GM19397 (cell line): ENCODE measurements around the gene HNRNPA0.

Source experiments
- ATAC-seq: cut with Tn5 transposase; IDR thresholded peaks from one replicate; pipeline ENCODE4 v1.9.1; 2021; ENCODE audit warnings: mild to moderate bottlenecking, moderate library complexity; ENCODE audit not compliant: unreplicated experiment

The HNRNPA0 gene

GRCh38 chr5:137728048-137728447 lies 26.1 kb downstream of the HNRNPA0 start:
- ATAC-seq = no peak

DNA sequence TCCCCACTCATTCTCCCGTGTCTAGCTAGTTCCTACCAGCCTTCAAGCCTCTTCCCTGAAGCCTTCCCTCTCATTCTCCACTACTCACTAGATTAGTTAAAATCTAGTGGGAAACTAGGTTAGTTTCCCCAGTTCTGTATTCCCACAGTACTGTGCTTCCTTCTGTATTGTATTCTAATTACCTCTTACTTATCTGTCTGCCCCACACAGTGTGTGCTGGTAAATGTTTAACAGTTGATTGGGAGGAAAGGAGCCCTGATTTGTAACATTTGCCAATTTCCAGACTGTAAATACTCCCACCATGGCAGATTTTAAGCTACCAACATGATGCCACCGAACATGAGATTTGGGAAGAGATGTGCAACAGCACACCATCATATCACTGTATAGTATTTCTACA lies 26.5 kb downstream of the HNRNPA0 start:
- no peak for ATAC-seq

- no peak for ATAC-seq
These were observed 29.9 kb downstream of the HNRNPA0 start for GRCh38 chr5:137724251-137724650.

GRCh38 chr5:137718611-137719010 lies 35.6 kb downstream of the HNRNPA0 start:
- ATAC-seq = no peak

DNA sequence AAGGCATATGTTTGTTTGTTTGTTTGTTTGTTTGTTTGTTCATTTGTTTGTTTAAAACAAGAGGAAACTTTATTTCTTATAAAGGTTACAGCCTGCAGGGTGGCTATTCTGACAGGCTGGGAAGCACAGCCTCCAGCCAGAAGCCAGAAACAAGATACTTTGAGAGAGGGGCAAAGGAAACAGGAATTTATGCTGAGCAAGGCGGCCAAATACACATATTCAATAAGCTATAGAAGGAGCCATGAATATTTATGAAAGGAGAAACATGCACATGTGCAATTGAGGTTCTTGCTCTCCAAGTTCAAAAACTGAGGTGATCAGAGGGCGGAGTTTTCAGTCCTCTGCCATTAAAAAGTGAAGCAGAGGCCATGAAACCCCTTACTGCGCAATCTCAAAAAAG lies 37.8 kb downstream of the HNRNPA0 start:
- no peak for ATAC-seq

- ATAC-seq = no peak
These were observed 38.7 kb downstream of the HNRNPA0 start for GRCh38 chr5:137715456-137715855.

DNA sequence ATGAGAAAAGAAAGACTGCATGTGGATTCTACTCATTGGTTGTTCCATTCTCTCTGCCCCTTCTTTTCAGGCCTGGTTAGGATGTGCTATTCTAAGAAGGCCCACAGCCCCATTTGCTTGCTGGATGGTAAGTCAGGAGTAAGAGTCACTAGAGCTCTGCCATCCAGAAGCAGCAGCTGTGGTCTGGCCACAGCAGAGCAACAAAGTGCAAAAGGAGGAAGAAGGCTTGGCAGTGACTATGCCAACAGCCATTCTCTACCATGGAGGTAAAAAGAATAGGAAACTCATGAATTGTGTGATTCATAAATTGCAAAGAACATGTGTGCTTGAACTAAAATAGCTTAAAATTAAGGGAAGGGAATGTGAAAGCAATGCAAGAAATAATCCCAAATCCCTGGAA lies 39.2 kb downstream of the HNRNPA0 start:
- no peak for ATAC-seq

DNA sequence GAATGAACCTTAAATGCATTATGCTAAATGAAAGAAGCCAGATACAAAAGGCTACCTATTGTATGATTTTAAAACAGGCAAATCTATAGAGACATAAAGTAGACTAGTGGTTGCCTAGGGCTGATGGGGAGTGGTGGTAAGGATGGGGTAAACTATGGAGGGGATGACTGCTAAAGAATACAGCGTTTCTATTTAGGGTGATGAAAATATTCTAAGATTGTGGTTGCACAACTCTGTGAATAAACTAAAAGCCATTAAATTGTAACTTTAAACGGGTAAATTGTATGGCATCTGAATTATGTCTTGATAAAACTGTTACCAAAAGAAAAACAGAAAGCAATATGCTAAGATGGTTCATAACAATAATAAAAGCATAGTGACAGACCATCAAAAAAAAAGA lies 39.7 kb downstream of the HNRNPA0 start:
- ATAC-seq = no peak

DNA sequence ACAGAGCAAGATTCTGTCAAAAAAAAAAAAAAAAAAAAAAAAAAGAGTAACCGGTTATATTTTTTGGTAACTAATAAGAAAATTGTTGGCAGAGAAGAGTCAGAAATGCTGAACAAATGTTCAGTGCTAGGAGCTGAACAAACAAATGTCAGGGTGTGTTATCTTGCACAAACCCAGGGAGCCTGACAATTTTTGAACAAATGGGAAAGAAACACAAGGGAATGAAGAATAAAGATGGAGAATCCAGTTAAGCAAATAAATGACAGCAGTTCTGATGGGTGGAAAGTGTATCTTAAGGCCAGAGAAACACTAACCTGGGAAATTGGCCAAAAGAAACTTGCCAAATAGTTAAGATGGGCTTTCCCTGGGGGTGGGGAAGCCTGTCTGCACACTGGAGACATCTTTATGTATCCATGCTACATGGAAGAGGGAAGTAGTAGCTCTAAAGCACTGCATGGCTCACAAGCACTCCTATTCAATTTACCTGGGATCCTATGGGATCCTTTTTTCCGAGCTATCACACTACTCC lies 42.0 kb downstream of the HNRNPA0 start:
- no peak for ATAC-seq

- no peak for ATAC-seq
These were observed 44.1 kb downstream of the HNRNPA0 start for GRCh38 chr5:137710086-137710485.

GRCh38 chr5:137708796-137709559 lies 45.2 kb downstream of the HNRNPA0 start:
- ATAC-seq = no peak

- no peak for ATAC-seq
These were observed 46.1 kb downstream of the HNRNPA0 start for GRCh38 chr5:137708062-137708461.

DNA sequence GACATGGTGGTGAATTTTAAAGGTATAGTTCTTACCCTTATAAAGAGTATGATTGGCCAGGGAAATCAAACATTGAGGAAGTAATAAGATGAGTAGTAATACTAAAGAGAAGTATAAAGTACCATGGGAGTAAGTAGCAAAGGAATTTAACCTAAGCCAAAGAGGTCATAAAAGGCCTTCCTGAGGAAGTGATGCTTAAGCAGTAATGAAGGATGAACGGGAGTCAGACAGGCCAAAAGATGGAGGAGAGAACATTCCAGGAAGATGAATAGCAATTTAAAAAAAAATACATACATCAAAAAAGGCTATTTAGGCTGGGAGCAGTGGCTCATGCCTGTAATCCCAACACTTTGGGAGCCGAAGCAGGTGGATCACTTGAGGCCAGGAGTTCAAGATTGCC lies 47.3 kb downstream of the HNRNPA0 start:
- ATAC-seq = no peak

GRCh38 chr5:137705106-137705505 lies 49.1 kb downstream of the HNRNPA0 start:
- no peak for ATAC-seq

- ATAC-seq = no peak
These were observed 50.6 kb downstream of the HNRNPA0 start for GRCh38 chr5:137703565-137703964.

DNA sequence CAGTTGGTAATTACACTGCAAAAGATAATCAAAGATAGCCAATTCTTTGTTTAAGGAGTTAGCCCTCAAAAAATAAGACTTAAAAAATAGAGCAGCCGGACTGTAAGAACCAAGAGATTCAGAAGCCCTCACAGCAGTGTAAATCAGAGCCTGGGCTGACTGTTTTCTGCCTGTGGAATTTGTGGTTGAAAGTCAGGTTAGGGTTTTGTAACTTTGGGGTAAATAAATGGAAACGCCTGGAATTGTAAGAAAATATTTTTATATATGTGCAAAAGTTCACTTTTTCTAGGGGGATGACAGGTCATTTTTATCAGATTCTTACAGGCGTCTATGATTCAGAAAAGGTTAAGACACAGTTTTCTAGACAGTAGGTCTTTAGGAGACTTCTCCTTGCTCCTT lies 53.9 kb downstream of the HNRNPA0 start:
- ATAC-seq = no peak

DNA sequence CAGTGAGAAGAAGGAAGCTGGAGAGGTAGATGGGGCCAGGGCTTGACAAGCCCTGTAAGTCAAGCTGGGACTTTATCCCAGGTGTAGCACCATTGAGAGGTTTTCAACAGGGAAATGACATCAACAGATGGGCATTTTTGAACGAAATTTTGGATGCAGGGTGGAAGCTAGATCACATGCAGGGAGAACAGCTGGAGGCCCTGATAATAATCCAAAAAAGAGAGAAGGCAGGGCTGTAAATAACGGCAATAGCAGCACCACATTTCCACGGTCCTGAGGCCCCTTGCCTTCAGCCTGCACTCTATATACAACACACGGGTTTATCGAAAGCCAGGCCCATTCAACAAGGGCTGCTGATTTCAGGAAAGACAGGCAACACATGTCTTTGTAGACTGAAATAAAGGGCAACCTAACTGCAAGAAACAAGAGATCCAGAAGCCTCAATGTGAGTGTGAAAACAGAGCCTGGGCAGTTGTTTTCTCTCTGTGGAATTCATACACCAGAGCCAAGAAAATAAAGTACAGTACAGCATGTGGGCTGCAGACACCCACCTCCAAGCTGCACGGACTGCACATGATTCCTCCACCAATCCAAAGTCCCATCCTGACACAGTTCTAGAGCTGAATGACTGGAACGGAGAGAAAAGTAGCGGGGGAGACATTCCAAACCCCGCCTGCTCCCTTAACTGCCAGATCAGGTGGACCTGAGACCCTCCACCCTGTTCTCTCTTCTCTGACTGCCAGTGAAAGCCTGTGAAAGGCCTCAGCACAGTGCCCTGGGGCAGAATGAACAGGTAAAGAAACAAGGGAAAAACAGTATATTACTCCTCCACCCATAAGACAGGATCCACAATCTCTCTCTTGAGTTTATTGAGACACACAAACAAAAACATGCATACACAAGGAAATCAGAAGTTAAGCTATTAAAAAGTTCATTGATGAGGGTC lies 54.6 kb downstream of the HNRNPA0 start:
- no peak for ATAC-seq

DNA sequence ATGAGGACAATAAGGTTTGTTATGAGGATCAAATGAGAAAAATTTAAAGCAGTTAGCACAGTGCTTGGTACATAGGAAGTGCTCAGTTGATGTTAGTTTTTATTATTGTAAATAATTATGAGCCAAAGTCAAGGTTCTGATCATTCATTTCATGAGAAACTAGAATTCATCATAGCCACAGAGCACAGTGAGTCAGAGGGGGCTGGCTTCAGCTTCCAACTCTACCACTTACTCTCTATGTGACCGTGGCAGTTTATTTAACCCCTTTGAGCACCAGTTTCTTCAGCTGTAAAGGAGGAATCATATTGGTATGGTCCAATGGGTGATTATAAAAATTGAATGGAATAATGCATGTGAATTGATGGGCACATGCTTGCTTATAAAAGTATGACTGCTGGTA lies 57.7 kb downstream of the HNRNPA0 start:
- no peak for ATAC-seq

GRCh38 chr5:137695651-137696428 lies 58.3 kb downstream of the HNRNPA0 start:
- ATAC-seq = no peak
